Left ventricle myocardium superior (tissue), 1 donor: ENCODE results near the gene CASQ1. TPM values are rescaled to one million over a fixed set of nuclear protein-coding genes. Genes with fewer than 3 reads are reported as not detected.
A peak's percentile ranks its signal among the peaks of the same experiment; 100 is the strongest.

Experiments used
- ATAC-seq: fragments of 200-7000 bp; cut with Tn5 transposase; one replicate; pipeline ENCODE4 v1.9.1; 2020; ENCODE audit warnings: mild to moderate bottlenecking, moderate library complexity
- DNase-seq: peaks from one replicate; pipeline ENCODE4 v3.0.0-alpha.2; 2020
- intact Hi-C: fragments of 100-400 bp; cut with micrococcal nuclease; formaldehyde crosslinking; loops from one replicate; pipeline ENCODE4 v1.11.0; 2022
- total RNA-seq: library from RNA; stranded (reverse); fragmentation: NEBNext Ultra II Directional; extraction: Animal tissue kit (Norgen Biotek cat#: 25700); gene quantifications from one replicate; pipeline ENCODE4 v1.2.1, GENCODE V29; 2021
- donor health status: DM: no; HTN: yes; CAD: no; lungs with severe emphysema.

CASQ1 gene
- total RNA-seq, 1 donor from 2014 or later: 20.0 TPM

DNA sequence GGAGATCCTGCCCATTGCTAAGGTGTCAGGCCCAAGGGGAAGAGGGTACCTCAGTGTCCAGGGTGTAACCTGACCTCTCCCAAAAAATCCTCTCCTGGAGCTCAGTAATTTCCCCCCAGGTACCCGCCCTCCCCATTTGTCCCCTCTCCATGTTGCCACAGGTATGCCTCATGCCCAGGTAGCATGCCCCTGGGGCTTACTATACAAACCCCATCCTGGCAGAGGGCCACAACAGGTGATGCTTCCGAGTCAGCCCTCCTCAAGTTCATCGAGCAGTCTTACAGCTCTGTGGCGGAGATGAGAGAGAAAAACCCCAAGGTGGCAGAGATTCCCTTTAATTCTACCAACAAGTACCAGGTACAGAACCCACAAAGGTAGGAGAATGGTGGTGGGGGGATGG lies 23.3 kb upstream of the CASQ1 start:
- no peak for DNase-seq
- intact Hi-C loops: no loop called here
- no peak for ATAC-seq

DNA sequence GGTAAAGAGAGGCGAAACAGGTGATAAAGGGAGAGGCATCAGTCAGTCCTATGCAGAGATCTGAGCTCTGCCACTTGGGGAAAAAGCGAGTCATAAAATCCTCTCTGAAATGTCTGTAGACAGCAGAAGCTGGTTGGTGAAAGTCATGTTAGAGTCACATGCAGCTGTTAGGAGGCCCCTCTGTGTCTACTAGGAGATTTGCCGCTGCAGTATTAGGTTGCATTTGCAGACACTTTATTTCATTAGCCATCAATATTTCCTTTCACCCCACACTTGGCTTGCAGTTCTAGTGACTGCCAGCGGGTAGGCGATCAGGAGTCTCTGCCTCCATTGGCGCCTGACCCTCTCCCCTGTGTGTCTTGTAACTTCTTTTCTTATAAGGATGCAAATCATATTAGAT lies 22.8 kb upstream of the CASQ1 start:
- DNase-seq (no peak), ATAC-seq (no peak)
- intact Hi-C loops: no loop called here

DNA sequence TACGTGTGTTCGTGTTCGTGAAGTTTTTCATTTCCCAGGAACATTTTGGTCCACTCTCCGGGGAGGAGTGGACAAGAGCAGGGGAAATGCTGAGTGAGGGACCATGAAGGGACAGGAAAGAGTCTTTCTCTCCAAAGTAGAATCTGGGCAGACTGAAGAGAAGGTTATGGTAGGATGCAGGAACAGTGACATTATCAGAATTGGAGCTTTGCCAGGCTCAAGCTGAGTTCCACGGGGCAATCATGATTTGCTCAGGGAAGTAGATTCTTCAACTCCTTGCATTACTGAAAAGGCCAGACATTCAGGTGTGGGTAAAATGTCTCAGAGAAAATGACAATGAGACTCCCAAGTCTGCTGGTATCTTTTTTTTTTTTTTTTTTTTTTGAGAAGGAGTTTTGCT lies 22.4 kb upstream of the CASQ1 start:
- intact Hi-C loops: no loop called here
- ATAC-seq (no peak), DNase-seq (no peak)

DNA sequence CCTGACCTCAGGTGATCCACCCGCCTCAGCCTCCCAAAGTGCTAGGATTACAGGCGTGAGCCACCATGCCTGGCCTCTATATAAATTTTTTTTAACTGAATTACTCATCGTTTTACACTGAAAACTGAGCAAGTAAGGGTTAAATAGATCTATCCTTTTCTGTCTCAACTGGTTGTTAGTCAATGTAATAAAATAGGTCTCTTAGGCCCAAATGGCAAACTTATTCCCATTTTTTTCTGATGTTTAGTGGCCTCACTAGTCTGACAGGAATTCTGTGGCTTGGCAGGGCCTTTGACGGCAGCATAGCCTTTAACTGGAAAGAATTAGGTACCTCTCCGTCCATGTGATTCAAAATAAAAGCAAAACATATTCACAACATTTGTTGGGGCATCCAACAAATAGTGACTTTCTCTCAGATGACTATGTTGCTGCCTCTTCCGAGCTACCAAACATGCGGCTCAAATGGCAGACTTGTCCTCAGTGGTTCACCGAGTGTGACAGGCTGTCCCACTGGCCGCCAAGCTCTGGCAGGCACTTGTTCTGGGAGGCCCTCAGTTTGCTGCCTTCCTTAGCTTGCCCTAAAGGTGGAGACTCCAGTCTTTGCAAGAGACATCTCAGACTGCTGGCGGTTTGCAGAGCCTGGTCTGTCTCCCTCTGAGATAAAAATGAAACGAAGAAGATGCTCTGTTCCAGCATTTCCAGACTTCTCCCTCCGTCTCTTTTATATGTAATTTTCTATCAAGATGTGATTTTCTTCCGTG lies 21.6 kb upstream of the CASQ1 start:
- intact Hi-C loops: no loop called here
- no peak for DNase-seq
- no peak for ATAC-seq

DNA sequence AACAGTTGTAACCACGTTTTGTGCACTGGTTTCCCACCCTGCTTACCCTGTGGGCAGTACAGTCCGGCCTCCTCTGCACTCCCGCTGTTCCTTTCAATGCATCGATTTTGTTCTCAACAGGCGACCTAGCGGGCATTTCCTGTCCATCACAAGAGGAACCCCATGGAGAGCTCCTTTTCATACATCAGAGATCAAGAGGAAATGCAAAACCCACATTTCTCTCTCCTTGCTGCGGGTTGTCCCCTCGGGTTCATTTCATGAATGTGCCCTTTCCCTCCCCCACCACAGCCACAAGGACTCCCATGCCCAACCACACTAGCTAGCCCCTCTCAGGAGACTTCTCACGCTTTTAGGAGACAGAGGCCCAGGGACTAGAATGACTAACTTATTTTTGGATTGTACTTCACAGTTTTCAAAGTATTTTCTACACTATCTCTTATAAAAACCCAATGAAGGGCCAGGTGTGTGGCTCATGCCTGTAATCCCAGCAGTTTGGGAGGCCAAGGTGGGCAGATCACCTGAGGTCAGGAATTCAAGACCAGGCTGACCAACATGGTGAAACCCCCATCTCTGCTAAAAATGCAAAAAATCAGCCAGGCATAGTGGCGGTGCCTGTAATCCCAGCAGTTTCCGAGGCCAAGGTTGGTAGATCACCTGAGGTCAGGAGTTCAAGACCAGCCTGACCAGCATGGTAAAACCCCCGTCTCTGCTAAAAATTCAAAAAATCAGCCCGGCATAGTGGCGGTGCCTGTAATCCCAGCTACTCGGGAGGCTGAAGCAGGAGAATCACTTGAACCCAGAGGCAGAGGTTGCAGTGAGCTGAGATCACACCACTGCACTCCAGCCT lies 20.6 kb upstream of the CASQ1 start:
- intact Hi-C loops: no loop called here
- DNase-seq: no peak
- no peak for ATAC-seq

DNA sequence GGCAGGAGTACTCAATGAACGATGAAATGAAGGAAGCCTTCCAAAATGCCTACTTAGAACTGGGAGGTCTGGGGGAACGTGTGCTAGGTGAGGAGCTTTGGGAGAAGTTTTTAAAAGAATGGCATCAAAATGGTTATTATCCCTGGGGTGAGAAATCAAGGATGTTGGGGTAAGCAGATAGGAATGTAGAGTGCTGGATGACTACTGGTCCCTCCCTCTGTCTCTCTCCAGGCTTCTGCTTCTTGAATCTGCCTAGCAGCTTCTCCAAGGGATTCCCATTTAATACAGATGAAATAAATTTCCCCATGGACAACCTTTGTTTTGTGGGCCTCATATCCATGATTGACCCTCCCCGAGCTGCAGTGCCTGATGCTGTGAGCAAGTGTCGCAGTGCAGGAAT lies 19.0 kb upstream of the CASQ1 start:
- DNase-seq (no peak), ATAC-seq (no peak)
- intact Hi-C loops: no loop called here

DNA sequence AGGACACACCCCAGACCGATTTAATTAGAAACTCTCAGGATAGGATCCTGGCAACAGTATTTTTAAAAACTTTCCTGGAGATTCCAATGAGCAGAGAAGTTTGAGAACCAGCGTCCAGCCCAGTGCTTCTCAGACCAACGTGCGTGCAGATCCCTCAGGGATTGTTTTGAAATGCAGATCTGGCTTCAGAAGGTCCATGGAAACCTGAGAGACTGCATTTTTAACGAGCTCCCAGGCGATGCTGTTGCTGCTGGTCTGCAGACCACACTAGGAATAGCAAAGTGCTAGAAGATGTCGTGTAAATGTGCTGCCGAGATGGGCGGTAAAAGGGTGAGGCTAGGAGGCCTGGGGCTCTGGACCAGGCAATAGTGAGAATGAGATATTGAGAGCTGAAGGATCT lies 18.4 kb upstream of the CASQ1 start:
- no peak for DNase-seq
- intact Hi-C loops: no loop called here
- no peak for ATAC-seq

DNA sequence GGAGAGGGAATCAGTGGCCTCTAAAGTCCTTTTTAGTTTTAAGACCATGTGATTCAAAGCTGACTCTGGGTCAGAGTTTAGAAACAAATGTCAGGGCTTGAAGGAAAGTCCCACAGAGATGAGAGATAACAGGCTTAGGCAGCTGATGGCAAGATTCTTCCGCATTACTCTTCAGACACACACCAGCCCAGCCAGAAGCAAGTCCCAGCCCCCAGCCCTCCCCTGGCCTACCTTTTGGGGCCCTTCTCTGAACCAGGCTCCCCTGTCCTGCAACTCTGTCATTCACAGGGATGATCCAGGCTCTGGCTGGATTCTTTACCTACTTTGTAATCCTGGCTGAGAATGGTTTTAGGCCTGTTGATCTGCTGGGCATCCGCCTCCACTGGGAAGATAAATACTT lies 13.1 kb upstream of the CASQ1 start:
- DNase-seq: no peak
- intact Hi-C loops: no loop called here
- ATAC-seq: no peak

DNA sequence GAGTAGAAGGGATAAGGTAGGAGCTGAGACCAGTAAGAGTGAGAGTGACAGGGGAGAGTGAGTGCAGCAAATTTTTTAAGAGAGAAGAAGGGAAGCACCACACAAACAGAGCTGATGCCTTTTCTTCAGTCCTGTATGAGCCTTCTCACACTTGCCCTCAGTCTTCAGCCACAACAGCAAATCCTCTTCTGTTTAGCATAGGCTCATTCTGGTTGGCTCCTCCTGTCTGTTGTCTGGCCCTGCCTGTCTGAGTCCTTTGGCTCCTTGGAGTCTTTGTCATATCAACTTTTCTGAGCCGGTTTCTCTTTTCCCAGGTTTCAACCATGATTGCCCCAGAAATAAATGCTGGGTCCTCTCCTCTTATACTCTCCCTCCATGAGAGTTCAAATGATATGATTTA lies 12.7 kb upstream of the CASQ1 start:
- intact Hi-C loops: no loop called here
- DNase-seq: no peak
- no peak for ATAC-seq

DNA sequence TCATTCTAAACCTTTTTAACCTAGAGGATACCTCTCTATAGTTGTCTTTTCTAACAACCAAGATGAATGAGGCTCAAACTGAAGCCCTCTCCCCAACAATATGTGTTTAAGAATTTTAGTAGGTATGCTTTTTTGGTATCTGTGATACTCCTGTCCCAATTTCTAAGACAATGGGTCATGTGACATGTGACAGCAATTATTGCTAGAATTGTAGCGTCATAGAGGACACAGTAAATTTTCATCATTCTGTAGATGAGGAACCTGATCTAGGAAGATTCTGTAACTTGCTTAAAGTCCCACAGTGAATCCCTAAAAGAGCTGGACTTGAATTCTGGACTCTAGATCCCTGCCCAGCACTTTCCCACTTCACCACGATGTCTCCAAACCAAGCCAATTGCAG lies 11.6 kb upstream of the CASQ1 start:
- DNase-seq (no peak), ATAC-seq (no peak)
- intact Hi-C loops: no loop called here

DNA sequence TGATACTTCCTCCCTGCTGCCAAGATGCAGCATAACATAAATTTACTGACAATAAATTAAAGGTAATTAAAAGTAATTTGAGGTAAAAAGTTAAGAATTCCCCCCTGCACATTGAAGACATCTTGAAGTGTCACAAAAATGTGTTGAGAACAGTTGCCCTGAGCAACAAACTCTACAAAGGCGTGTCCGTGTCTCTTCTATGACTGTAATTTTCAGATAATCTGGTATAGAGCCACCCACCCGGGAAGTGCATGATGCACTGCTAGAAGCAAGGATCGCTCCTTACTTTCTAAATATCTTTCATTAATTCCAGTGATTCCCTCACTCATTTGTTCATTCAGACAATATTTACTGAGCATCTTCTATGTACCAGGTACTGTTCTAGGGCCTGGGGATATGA lies 11.0 kb upstream of the CASQ1 start:
- DNase-seq (no peak), ATAC-seq (no peak)
- intact Hi-C loops: no loop called here

DNA sequence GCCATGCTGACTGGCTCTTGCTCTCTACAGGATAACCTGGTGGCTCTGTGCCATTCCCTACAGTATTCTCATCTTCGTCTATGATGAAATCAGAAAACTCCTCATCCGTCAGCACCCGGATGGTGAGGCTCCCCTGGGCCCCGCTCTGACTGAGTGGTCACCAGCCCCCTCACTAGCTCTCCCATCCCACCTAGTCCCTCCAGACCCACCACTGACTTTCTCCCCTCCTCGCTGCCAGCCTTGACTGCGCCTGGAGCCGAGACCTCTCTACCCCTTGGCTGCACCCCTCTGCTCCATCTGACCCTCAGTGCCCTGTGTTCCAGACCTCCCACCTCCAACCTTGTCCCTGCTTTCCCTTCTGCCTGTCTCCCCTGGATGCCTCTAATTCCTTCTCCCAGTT lies 4.1 kb upstream of the CASQ1 start:
- intact Hi-C loops: no loop called here
- ATAC-seq (no peak), DNase-seq (no peak)

DNA sequence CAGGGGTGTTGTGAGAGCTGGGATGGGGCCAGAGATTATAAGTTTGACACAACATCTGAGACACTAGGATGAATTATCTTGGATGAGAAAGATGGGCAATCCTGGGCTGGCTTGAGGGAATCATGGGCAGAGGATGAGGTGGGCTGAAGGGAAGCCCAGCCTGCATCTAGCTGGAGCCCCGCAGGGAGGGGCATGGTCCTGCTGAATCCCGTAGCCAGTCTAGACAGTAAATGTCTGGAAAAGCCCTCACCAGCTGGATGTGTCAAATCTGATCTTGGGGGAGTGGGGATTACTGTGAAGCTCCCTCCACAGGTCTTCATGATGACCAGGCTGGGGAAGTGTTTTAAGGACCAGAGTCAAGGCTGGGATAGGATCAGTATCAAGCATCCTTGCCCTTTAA lies 3.6 kb upstream of the CASQ1 start:
- no peak for ATAC-seq
- intact Hi-C loops: no loop called here

DNA sequence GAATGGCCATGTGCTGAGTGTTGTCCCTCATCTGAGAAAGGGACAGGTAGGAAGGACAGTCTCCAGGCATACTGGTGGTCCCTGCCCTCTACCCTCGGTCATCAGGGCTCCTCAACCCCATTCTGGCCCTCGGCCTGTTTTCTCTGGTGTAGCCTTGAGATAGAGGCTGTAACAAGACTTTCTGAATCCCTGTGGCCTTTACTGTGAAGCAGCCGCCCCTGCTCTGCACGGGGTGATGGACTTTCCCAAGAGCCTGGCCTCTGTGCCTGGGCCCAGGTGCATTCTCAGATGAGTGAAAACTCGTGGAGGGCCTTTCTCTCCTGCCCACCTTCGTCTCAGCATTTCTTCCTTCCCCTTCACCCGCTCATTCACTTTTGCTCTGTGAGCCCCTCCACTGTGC lies 3.0 kb upstream of the CASQ1 start:
- no peak for DNase-seq
- intact Hi-C loops: no loop called here
- ATAC-seq: no peak

More for the DNA sequence above, 3.6 kb upstream of the CASQ1 start:
- DNase-seq: no peak

DNA sequence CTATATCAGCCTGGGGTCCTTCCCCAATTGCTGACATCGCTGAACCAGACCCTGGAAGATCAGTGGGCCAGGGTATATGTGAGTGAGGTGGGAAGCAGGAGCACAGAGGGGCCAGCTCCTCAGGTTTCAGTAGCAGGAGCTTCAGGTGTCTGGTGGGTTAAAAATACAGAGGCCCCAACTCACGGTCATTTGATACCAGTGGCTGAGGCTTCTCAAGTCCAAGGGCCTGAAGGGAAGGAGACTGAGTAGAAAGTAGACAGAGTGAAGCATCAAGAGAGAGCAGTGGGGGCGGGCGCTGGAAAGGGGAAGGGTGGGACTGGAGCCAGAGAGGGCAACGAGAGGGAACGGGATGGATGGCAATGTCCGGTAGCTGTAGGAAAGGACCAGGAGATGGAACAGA lies 2.0 kb upstream of the CASQ1 start:
- intact Hi-C loops: no loop called here
- no peak for ATAC-seq
- DNase-seq: no peak

DNA sequence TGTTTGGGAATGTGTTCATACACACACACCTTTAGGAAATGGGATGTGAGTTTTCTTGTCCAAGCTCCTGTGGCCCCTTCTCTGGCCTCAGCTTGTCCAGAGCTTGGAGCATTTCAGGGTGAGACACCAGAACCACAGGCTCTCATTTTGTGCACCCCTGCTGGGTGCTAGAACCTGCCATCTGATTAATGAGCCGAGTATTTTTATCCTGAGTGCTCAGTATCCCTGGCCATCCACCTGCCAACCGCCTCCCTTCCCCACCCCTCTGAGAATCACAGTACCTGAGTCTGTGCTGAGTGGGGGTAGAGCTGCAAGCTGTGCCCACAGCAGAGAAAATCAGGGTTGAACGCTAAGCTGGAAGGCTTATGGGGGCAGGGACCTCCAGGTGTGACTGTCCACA lies 1.4 kb downstream of the CASQ1 start:
- intact Hi-C loops: loop anchor here (10.0 kb wide), 2 partner anchors 63 to 87 kb away; no protein-coding TSS in a partner anchor
- no peak for DNase-seq
- no peak for ATAC-seq

DNA sequence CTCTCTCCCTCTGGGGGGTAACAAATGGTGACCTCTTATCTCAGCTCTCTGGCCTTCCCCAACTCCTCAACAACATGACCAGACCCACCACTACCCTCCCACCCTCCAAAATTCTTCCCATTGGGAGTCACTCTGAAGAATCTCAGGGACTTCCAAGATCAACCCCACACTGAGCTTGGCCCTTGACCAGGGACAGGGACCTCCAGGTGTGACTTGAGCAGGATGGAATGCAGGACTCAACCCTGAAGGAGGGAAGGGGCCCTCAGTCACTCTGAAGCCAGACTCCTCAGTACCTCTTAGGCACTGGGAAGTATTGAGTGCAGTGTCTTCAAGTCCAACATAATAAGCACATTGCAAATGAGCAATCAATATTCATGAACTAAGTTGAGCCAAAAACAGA lies 1.9 kb downstream of the CASQ1 start:
- ATAC-seq: no peak
- intact Hi-C loops: loop anchor here (10.0 kb wide), 2 partner anchors 63 to 87 kb away; no protein-coding TSS in a partner anchor
- no peak for DNase-seq

DNA sequence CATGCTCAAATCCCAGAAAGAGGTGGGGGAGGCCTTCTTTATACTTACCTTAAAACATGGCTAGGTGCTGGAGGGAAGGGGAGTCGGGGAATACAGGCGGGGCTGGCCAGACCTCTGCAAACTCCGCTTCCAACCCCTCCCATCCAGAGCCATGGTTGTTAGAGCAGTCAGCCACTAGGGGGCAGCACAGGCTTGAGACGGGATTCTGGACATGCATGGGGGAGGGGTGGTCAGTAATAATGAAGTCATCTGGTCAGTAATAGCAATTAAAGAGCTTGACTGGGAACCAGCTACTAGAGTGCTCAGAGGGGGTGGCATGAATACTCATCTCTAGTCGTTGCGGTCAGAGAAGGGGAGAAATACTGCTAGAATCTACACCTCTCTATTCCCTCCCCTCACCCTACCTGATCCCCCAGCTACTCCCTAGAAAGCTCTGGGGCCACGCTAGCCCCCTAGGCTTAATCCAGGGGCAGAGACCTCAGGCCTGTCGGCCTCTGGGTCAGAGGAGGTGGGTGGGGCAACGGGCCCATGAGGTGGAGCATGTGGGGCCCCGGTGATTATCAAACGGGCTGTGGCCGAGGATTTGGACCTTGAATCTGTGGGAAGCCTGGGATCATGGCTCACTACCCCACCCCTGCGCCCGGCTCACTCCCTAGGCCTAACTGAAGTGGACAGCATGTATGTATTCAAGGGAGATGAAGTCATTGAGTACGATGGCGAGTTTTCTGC lies 2.9 kb downstream of the CASQ1 start:
- intact Hi-C loops: loop anchor here (10.0 kb wide), 2 partner anchors 62 to 88 kb away; no protein-coding TSS in a partner anchor
- DNase-seq: peak; percentile 89
- peak; percentile 81 for ATAC-seq

DNA sequence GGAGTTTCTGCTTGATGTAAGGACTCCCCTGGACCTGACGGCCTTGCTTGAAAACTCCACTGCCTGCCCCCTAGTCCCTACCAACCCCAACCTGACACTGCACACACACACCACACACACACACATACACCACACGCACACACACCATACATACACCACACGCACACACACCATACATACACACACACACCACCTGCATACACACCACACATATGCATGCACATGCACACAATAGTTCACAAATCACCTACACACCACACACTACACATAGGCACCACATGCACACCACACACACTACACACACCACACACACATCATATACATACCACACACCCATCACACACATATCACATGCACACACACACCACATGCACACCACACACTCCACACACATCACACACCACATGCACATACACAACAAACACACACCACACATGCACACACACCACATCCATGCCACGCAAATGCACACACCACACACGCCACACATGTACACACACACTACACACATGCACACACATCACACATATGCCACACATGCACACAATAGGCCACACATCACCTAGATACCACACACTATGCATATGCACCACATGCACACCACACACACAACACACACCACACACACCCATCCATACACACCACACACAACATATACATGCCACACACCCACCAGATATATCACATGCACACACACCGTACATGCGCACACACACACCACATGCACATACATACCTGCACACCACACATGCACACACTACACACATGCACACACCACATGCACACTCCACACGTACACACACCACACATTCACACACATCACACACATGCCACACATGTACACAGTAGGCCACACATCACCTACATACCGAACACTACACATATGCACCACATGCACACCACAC lies 3.7 kb downstream of the CASQ1 start:
- intact Hi-C loops: loop anchor here (10.0 kb wide), 2 partner anchors 61 to 89 kb away; no protein-coding TSS in a partner anchor
- ATAC-seq: no peak
- no peak for DNase-seq
